SK-N-SH (cell line): ENCODE measurements around the gene NAALADL2. TPM values are rescaled to one million over a fixed set of nuclear protein-coding genes. Genes with fewer than 3 reads are reported as not detected.

ENCODE experiments used
- CTCF ChIA-PET: fragments of 300-600, 350-600 bp; formaldehyde crosslinking; extraction: SDS; loops from one replicate; lab custom pipeline; 2021; lab: Yijun Ruan, JAX
- POLR2A ChIA-PET: fragments of 350-600 bp; sonication (Branson Sonifier 250); formaldehyde crosslinking; extraction: SDS; loops from one replicate; lab custom pipeline; 2020; ENCODE audit warnings: antibody characterized with exemption, inconsistent platforms; lab: Yijun Ruan, JAX
- DNase-seq: peaks from one replicate; pipeline ENCODE4 v3.0.0; 2012
- H2AFZ ChIP-seq: fragments of 200-600 bp; sonication (generic); 2 replicates; pipeline ENCODE4 v1.8.1; 2016; ENCODE audit warnings: antibody characterized with exemption, mild to moderate bottlenecking, low read depth
- H3F3A ChIP-seq: fragments of 200-600 bp; sonication (generic); replicated peaks from 2 replicates; pipeline ENCODE3; 2016; ENCODE audit warnings: antibody characterized with exemption, mild to moderate bottlenecking; ENCODE audit not compliant: insufficient read depth
- H3K27ac ChIP-seq, 2 experiments: fragments of 200-500 bp in 1 of 2; fragments of 200-600 bp in 1 of 2; sonication (Bioruptor generic) in 1 of 2; sonication (generic), shearing (Covaris generic) in 1 of 2; 2 replicates each; pipeline versions ENCODE4 v1.5.1 to v1.6.1; 2014 to 2016; ENCODE audit warnings: low read depth in 2 of 2, inconsistent platforms in 1 of 2, low read length in 1 of 2, mild to moderate bottlenecking in 1 of 2, mixed read lengths in 1 of 2
- H3K27me3 ChIP-seq: fragments of 200-600 bp; sonication (generic), shearing (Covaris generic); 2 replicates; pipeline ENCODE4 v1.6.1; 2016; ENCODE audit warnings: mixed run types; ENCODE audit not compliant: insufficient read depth
- H3K36me3 ChIP-seq, 2 experiments: fragments of 200-500 bp in 1 of 2; fragments of 200-600 bp in 1 of 2; sonication (Bioruptor generic) in 1 of 2; sonication (generic) in 1 of 2; replicated peaks in 1 of 2; 2 replicates each; pipeline versions ENCODE3 to v1.5.1; 2014 to 2016; ENCODE audit warnings: low read length in 1 of 2, mild to moderate bottlenecking in 1 of 2; ENCODE audit not compliant: insufficient read depth in 2 of 2, control insufficient read depth in 1 of 2
- H3K4me1 ChIP-seq, 2 experiments: fragments of 200-500 bp in 1 of 2; fragments of 200-600 bp in 1 of 2; sonication (Bioruptor generic) in 1 of 2; sonication (generic), shearing (Covaris generic) in 1 of 2; 2 replicates each; pipeline versions ENCODE4 v1.5.1 to v1.6.1; 2014 to 2016; ENCODE audit warnings: low read depth in 1 of 2, low read length in 1 of 2, mixed run types in 1 of 2; ENCODE audit not compliant: insufficient read depth in 2 of 2, control insufficient read depth in 1 of 2
- H3K4me2 ChIP-seq: fragments of 200-600 bp; sonication (generic), shearing (Covaris generic); 2 replicates; pipeline ENCODE4 v1.6.1; 2017; ENCODE audit warnings: mixed run types
- H3K4me3 ChIP-seq, 2 experiments: fragments of 200-500 bp in 1 of 2; fragments of 200-600 bp in 1 of 2; sonication (Bioruptor generic) in 1 of 2; sonication (generic), shearing (Covaris generic) in 1 of 2; 2 replicates each; pipeline versions ENCODE4 v1.5.1 to v1.8.1; 2014 to 2016; ENCODE audit warnings: low read depth in 2 of 2, inconsistent platforms in 1 of 2, low read length in 1 of 2, mild to moderate bottlenecking in 1 of 2, mixed read lengths in 1 of 2, moderate library complexity in 1 of 2
- H3K79me2 ChIP-seq: fragments of 200-600 bp; sonication (generic); 2 replicates; pipeline ENCODE4 v1.8.1; 2017; ENCODE audit warnings: mild to moderate bottlenecking; ENCODE audit not compliant: insufficient read depth
- H3K9ac ChIP-seq: fragments of 200-600 bp; sonication (generic); 2 replicates; pipeline ENCODE4 v1.6.1; 2017; ENCODE audit warnings: mixed run types
- H3K9me2 ChIP-seq: fragments of 200-600 bp; sonication (generic); 2 replicates; pipeline ENCODE4 v1.6.1; 2017; ENCODE audit warnings: mixed run types
- H3K9me3 ChIP-seq: fragments of 200-600 bp; sonication (generic); 2 replicates; pipeline ENCODE4 v1.6.1; 2017; ENCODE audit warnings: mixed run types, mild to moderate bottlenecking, moderate library complexity
- H4K20me1 ChIP-seq: fragments of 200-600 bp; sonication (generic); 2 replicates; pipeline ENCODE4 v1.6.1; 2017; ENCODE audit warnings: mild to moderate bottlenecking, mixed run types; ENCODE audit not compliant: insufficient read depth
- CTCF ChIP-seq: fragments of 200-600 bp; sonication (generic); IDR thresholded peaks from 2 replicates; pipeline ENCODE4 v1.6.1; 2017; ENCODE audit warnings: antibody characterized with exemption, mild to moderate bottlenecking, moderate library complexity
- ELF1 ChIP-seq: IDR thresholded peaks from 2 replicates; pipeline ENCODE4 v1.4.0; 2012
- EZH2phosphoT487 ChIP-seq: fragments of 200-600 bp; sonication (generic); IDR thresholded peaks from 2 replicates; pipeline ENCODE4 v1.6.1; 2017; ENCODE audit warnings: low read depth, mixed run types, mild to moderate bottlenecking, antibody characterized with exemption, moderate library complexity, borderline replicate concordance
- GATA2 ChIP-seq: sonication (generic); formaldehyde crosslinking; IDR thresholded peaks from 2 replicates; pipeline ENCODE4 v1.5.0; 2020; ENCODE audit warnings: mild to moderate bottlenecking, missing genetic modification reagents
- MXI1 ChIP-seq: IDR thresholded peaks from 2 replicates; pipeline ENCODE4 v1.6.1; 2012; ENCODE audit warnings: mild to moderate bottlenecking, low read depth, low read length, improper control_type of control experiment
- NFIC ChIP-seq: IDR thresholded peaks from 2 replicates; pipeline ENCODE4 v1.4.0; 2012; ENCODE audit warnings: borderline replicate concordance
- NRF1 ChIP-seq: IDR thresholded peaks from 2 replicates; pipeline ENCODE4 v1.6.1; 2012; ENCODE audit warnings: low read depth, mild to moderate bottlenecking, low read length
- REST ChIP-seq: IDR thresholded peaks from 2 replicates; pipeline ENCODE4 v1.6.1; 2012; ENCODE audit warnings: mild to moderate bottlenecking, low read depth, low read length, moderate library complexity
- RFX5 ChIP-seq: IDR thresholded peaks from 2 replicates; pipeline ENCODE4 v1.6.1; 2012; ENCODE audit warnings: mild to moderate bottlenecking, improper control_type of control experiment, low read length
- RXRA ChIP-seq: IDR thresholded peaks from 2 replicates; pipeline ENCODE4 v1.4.0; 2012; ENCODE audit warnings: low read depth, mild to moderate bottlenecking, borderline replicate concordance
- SMC3 ChIP-seq: IDR thresholded peaks from 2 replicates; pipeline ENCODE4 v1.6.1; 2012; ENCODE audit warnings: low read depth, low read length, improper control_type of control experiment
- TAF1 ChIP-seq: IDR thresholded peaks from 2 replicates; pipeline ENCODE4 v1.6.1; 2012; ENCODE audit warnings: low read depth, mild to moderate bottlenecking, low read length, moderate library complexity, borderline replicate concordance
- TCF12 ChIP-seq: IDR thresholded peaks from 2 replicates; pipeline ENCODE4 v1.4.0; 2012
- USF2 ChIP-seq: fragments of 150-350 bp; IDR thresholded peaks from 2 replicates; pipeline ENCODE4 v1.6.1; 2017; ENCODE audit warnings: antibody characterized with exemption, low read length, low read depth, borderline replicate concordance
- WGBS: methylation state at CpG from one replicate; pipeline ENCODE4 v1.1.6; 2017; ENCODE audit warnings: low lambda C conversion rate; 5-methylcytosine and 5-hydroxymethylcytosine counted together
- polyA plus RNA-seq, 3 experiments: library from polyadenylated mRNA; depleted of rRNA; stranded (reverse); fragments of >200 nt; gene quantifications; 2 replicates each; pipeline ENCODE4 v1.2.3, GENCODE V29; 2012

Gene NAALADL2
- polyA plus RNA-seq, 1 of the 3 experiments (the other 2 are of a cell fraction), result 1.2 TPM

GRCh38 chr3:175003590-175003989 lies 144.5 kb downstream of the NAALADL2 start:
- Histone ChIP-seq H3K4me1 (no peaks in the 10 kb centered on the region; a peak in 1 of 4 replicates), H3K27ac (no peak overlapping the region), H3F3A (peaks cover 6% of the 10 kb centered on the region), H2AFZ (no peak overlapping the region), H3K9me3 (no peaks in the 10 kb centered on the region; the same call in 1 of the 2 replicates), H3K4me3 (no peak overlapping the region), H3K36me3 (no peaks in the 10 kb centered on the region), H3K27me3 (no peaks in the 10 kb centered on the region), H3K79me2 (no peaks in the 10 kb centered on the region), H3K9me2 (no peaks in the 10 kb centered on the region), H3K9ac (no peak overlapping the region), H4K20me1 (no peaks in the 10 kb centered on the region), H3K4me2 (no peak overlapping the region)
- ChIA-PET CTCF (no interaction called here), POLR2A (no interaction called here)
- 86% methylated on average over 2 of the region's 2 CpGs for WGBS
- TF ChIP-seq TAF1 (no peak), GATA2 (CRISPR knock-in tag) (no peak), TCF12 (no peak), REST (no peak), CTCF (no peak)
- no peak for DNase-seq

GRCh38 chr3:175005193-175005592 lies 146.1 kb downstream of the NAALADL2 start:
- Histone ChIP-seq H3F3A (peaks cover 6% of the 10 kb centered on the region), H3K36me3 (no peaks in the 10 kb centered on the region), H3K4me1 (no peaks in the 10 kb centered on the region; a peak in 1 of 4 replicates), H3K4me2 (no peak overlapping the region), H3K9ac (no peak overlapping the region)
- CTCF ChIA-PET, result interaction anchor here (0.7 kb wide), 1 partner anchor 142 kb away, joined by 3 read pairs; no protein-coding TSS in a partner anchor
- 93% methylated on average over 1 of the region's 1 CpG for WGBS
- TF ChIP-seq NRF1, result no peak
- no peak for TF ChIP-seq ELF1
- no peak for TF ChIP-seq RXRA
- no peak for TF ChIP-seq SMC3
- no peak for TF ChIP-seq CTCF
- TF ChIP-seq RFX5, result no peak
- TF ChIP-seq GATA2 (CRISPR knock-in tag), result no peak
- TF ChIP-seq USF2, result no peak
- TF ChIP-seq EZH2phosphoT487, result no peak
- no peak for TF ChIP-seq REST
- no peak for TF ChIP-seq MXI1
- no peak for TF ChIP-seq TAF1
- TF ChIP-seq NFIC, result no peak
- TF ChIP-seq TCF12, result no peak
- TF ChIP-seq, all 33 proteins: peak for 0
- no peaks in the 10 kb centered on the region for H3K79me2 ChIP-seq
- H2AFZ ChIP-seq, result no peak overlapping the region
- POLR2A ChIA-PET, result no interaction called here
- H3K27ac ChIP-seq, result no peak overlapping the region
- H3K4me3 ChIP-seq, result no peak overlapping the region
- no peaks in the 10 kb centered on the region for H3K9me2 ChIP-seq
- H3K27me3 ChIP-seq, result no peaks in the 10 kb centered on the region
- H3K9me3 ChIP-seq, result no peaks in the 10 kb centered on the region
- no peak for DNase-seq
- H4K20me1 ChIP-seq, result no peaks in the 10 kb centered on the region
